Nephron (organoid): Measurements from ENCODE around the gene FBLL1.
"Not testable (repeated sequence)": the region's sequence is repeated elsewhere in the genome, so short reads cannot be mapped to it uniquely, and the experiment has no call there.

Experiments
- H3K27ac Mint-ChIP-seq, 3 experiments: 2 replicates each; pipeline ENCODE4 v1.8.0; 2020; ENCODE audit warnings: mixed read lengths in 3 of 3, mild to moderate bottlenecking in 2 of 3, moderate library complexity in 1 of 3
- H3K27me3 Mint-ChIP-seq: 2 replicates; pipeline ENCODE4 v1.8.0; 2021; ENCODE audit warnings: low read depth, mild to moderate bottlenecking, moderate library complexity, mixed read lengths
- H3K36me3 Mint-ChIP-seq: 2 replicates; pipeline ENCODE4 v1.8.0; 2020; ENCODE audit warnings: low read depth, mixed read lengths
- H3K4me1 Mint-ChIP-seq: 2 replicates; pipeline ENCODE4 v1.8.0; 2020; ENCODE audit warnings: mixed read lengths
- H3K4me3 Mint-ChIP-seq, 3 experiments: 2 replicates each; pipeline ENCODE4 v1.8.0; 2020; ENCODE audit warnings: mild to moderate bottlenecking in 3 of 3, mixed read lengths in 3 of 3, moderate library complexity in 2 of 3
- H3K9me3 Mint-ChIP-seq: 2 replicates; pipeline ENCODE4 v1.8.0; 2020; ENCODE audit warnings: mixed read lengths
- CTCF ChIP-seq, 3 experiments: fragments of 200-600 bp; sonication (generic); IDR thresholded peaks; one replicate each; pipeline ENCODE4 v1.5.0; 2021; ENCODE audit warnings: antibody characterized with exemption in 3 of 3; ENCODE audit not compliant: unreplicated experiment in 3 of 3

FBLL1 gene

GRCh38 chr5:168562279-168562678 lies 33.2 kb downstream of the FBLL1 start:
- no peak overlapping the region for H3K27ac Mint-ChIP-seq
- no peaks in the 10 kb centered on the region for H3K9me3 Mint-ChIP-seq
- no peaks in the 10 kb centered on the region for H3K4me1 Mint-ChIP-seq
- H3K36me3 Mint-ChIP-seq = peaks cover 69% of the 10 kb centered on the region
- TF ChIP-seq CTCF (IDR thresholded peaks at IDR 0.05; ENCODE audit: unreplicated experiment in 3 of 3) = no peak
- H3K27me3 Mint-ChIP-seq = no peaks in the 10 kb centered on the region
- no peak overlapping the region for H3K4me3 Mint-ChIP-seq

- H3K36me3 Mint-ChIP-seq = peaks cover 73% of the 10 kb centered on the region
- H3K27me3 Mint-ChIP-seq = no peaks in the 10 kb centered on the region
- no peak overlapping the region for H3K4me3 Mint-ChIP-seq
- no peaks in the 10 kb centered on the region for H3K4me1 Mint-ChIP-seq
- no peaks in the 10 kb centered on the region for H3K9me3 Mint-ChIP-seq
- no peak overlapping the region for H3K27ac Mint-ChIP-seq
- no peak for TF ChIP-seq CTCF (IDR thresholded peaks at IDR 0.05; ENCODE audit: unreplicated experiment in 3 of 3)
Observed at GRCh38 chr5:168563959-168564358, 34.9 kb downstream of the FBLL1 start.

- no peaks in the 10 kb centered on the region for H3K27me3 Mint-ChIP-seq
- H3K27ac Mint-ChIP-seq = no peak overlapping the region
- no peak overlapping the region for H3K4me3 Mint-ChIP-seq
- no peaks in the 10 kb centered on the region for H3K9me3 Mint-ChIP-seq
- H3K36me3 Mint-ChIP-seq = peaks cover 69% of the 10 kb centered on the region
- TF ChIP-seq CTCF (IDR thresholded peaks at IDR 0.05; ENCODE audit: unreplicated experiment in 3 of 3) = no peak
- no peaks in the 10 kb centered on the region for H3K4me1 Mint-ChIP-seq
Observed at GRCh38 chr5:168568738-168569137, 39.6 kb downstream of the FBLL1 start.

- no peak for TF ChIP-seq CTCF (IDR thresholded peaks at IDR 0.05; ENCODE audit: unreplicated experiment in 3 of 3)
- H3K4me3 Mint-ChIP-seq = no peak overlapping the region
- peaks cover 3% of the 10 kb centered on the region for H3K9me3 Mint-ChIP-seq
- H3K27ac Mint-ChIP-seq = no peak overlapping the region
- H3K36me3 Mint-ChIP-seq = peaks cover 75% of the 10 kb centered on the region
- no peaks in the 10 kb centered on the region for H3K27me3 Mint-ChIP-seq
- peaks cover under 1% of the 10 kb centered on the region for H3K4me1 Mint-ChIP-seq
Observed at GRCh38 chr5:168570490-168571328, 41.6 kb downstream of the FBLL1 start.

GRCh38 chr5:168573663-168574062 lies 44.6 kb downstream of the FBLL1 start:
- H3K4me1 Mint-ChIP-seq = peaks cover 24% of the 10 kb centered on the region
- H3K9me3 Mint-ChIP-seq, H3K27me3 Mint-ChIP-seq: not testable (repeated sequence)

GRCh38 chr5:168574156-168574555 lies 45.1 kb downstream of the FBLL1 start:
- not testable (repeated sequence) for H3K4me3 Mint-ChIP-seq, H3K9me3 Mint-ChIP-seq, H3K27ac Mint-ChIP-seq, H3K27me3 Mint-ChIP-seq
- Mint-ChIP-seq H3K36me3 (peaks cover 60% of the 10 kb centered on the region), H3K4me1 (peaks cover 24% of the 10 kb centered on the region)

More at GRCh38 chr5:168573663-168574062, 44.6 kb downstream of the FBLL1 start:
- H3K4me3 Mint-ChIP-seq, H3K27ac Mint-ChIP-seq: not testable (repeated sequence)
- peaks cover 62% of the 10 kb centered on the region for H3K36me3 Mint-ChIP-seq
